ENCODE data around the gene MAPKBP1. TPM values are rescaled to one million over a fixed set of nuclear protein-coding genes. Genes with fewer than 3 reads are reported as not detected.

MAPKBP1 gene
- total RNA-seq, 2 experiments from 2014 or later: 24.7 to 33.1 TPM

DNA sequence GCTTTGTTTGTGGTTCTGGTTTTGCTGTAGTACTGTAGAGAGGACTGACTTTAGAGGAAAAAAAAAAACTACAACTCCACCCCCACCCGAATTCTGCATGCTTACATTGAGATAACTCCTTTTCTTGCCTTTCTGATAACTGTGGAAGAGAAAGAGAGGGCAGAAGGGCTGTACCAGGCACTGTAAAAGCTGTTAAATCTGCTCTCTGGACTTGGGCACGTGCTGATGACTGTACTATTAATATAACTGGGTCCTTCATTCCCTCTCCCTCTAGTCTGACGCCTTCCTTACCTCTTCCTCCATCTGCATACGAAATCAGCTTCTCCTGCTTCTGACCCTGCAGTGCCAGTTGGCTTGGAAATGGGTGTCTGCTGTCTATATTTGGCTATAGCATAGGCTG, 15.0 kb downstream of the MAPKBP1 start:
- Mint-ChIP-seq H3K4me3 (no peak overlapping the region), H3K27ac (no peak overlapping the region), H3K36me3 (peaks cover 2% of the 10 kb centered on the region), H3K27me3 (no peaks in the 10 kb centered on the region), H3K9me3 (ENCODE audit: low read depth) (no peaks in the 10 kb centered on the region), H3K4me1 (peaks cover 30% of the 10 kb centered on the region)
- ATAC-seq: no peak
- CTCF ChIA-PET: interaction anchor here (1.8 to 9.4 kb wide), 2 partner anchors 12 to 13 kb away, joined by 5 to 98 read pairs; partner anchors contain the start of gene MAPKBP1
- DNase-seq: no peak

DNA sequence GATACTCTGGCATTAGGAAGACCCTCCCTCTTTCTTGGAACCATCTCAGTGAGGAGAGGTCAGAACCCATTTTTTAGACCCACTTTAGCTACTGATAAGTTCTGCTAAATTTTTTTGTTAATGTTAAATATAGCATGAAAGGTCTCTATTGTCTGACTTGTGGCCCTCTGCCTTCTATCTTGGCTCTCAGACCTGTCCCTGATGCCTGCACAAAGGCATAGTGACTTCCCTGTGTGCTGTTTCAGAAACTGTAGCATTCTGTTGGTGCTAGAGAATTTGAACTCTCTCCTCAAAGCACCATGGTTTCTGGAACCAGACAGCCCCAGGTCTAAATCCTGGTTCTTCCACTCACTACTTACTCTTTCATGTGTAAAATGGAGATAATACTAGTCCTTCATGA, 15.4 kb downstream of the MAPKBP1 start:
- Mint-ChIP-seq H3K4me3 (no peak overlapping the region), H3K27me3 (no peaks in the 10 kb centered on the region), H3K9me3 (ENCODE audit: low read depth) (no peaks in the 10 kb centered on the region), H3K27ac (no peak overlapping the region), H3K36me3 (peaks cover 2% of the 10 kb centered on the region), H3K4me1 (peaks cover 30% of the 10 kb centered on the region)
- CTCF ChIA-PET: interaction anchor here (0.6 to 9.4 kb wide), 4 partner anchors 12 to 65 kb away, joined by 3 to 98 read pairs (median 4); partner anchors contain the start of gene MAPKBP1
- no peak for ATAC-seq
- DNase-seq: no peak

DNA sequence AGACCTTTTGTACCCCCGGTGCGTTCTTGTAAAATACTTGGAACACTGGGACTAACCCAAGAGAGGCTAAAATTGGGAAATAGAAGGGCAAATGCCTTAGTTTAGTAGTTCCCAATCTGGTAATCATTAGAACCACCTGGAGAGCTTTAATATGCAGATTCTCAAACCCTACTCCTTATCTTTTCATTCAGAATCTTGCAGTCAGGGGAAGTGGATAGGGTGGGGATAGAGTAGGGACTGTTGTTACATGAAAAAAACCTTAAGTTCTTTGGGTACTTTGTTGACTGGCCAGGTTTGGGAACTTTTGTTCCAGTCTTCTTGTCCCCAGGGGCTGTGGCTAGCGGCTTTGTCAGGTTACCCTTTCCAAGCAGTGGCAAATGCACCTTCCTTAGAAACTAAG, 15.9 kb downstream of the MAPKBP1 start:
- Mint-ChIP-seq H3K27me3 (no peaks in the 10 kb centered on the region), H3K4me1 (peaks cover 31% of the 10 kb centered on the region), H3K27ac (no peak overlapping the region), H3K36me3 (peaks cover 2% of the 10 kb centered on the region), H3K9me3 (ENCODE audit: low read depth) (no peaks in the 10 kb centered on the region), H3K4me3 (no peak overlapping the region)
- DNase-seq (no peak), ATAC-seq (no peak)
- CTCF ChIA-PET: interaction anchor here (0.6 to 9.4 kb wide), 4 partner anchors 11 to 65 kb away, joined by 3 to 98 read pairs (median 4); partner anchors contain the start of gene MAPKBP1

DNA sequence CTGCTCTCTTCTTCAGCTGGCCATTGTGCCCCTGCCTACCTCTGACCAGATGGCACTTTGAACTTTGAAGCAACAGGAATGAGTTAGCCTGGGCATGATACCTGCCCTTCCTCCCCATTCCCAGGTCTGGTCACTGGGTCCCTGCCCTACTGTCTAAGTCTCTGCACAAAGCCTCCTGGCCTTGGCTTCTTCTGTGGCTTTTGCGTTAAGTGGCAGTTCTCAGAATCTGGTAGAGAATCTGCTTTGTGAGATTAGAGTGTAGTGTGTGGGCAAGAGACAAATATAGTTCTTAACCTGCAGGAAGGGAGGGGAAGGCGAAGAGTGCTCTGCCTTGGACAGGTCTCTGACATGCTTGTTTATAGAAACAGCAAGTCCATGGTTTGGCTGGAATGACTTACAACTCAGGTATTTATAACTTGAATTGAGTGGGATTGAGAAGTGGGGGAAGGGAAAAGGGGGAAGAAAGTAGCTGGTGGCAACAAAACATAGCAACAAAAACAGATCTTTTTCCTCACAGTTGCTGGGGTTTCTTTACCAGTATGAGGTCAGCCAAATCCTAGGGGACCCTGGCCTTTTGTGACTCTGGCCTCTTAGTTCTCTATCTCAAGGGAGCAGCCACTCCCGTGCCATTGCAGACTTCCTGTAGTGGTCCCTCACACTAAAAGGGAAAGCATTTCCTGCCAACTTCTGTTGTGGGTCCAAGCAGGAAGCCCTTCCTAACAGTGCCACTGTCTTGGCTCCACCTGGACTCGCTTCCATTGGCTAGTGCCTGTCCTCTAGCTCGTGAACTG, 16.7 kb downstream of the MAPKBP1 start:
- peak; percentile 79 for ATAC-seq
- Mint-ChIP-seq H3K4me1 (peaks cover 34% of the 10 kb centered on the region), H3K27me3 (no peaks in the 10 kb centered on the region), H3K9me3 (ENCODE audit: low read depth) (no peaks in the 10 kb centered on the region), H3K4me3 (peak overlapping the region; percentile 18), H3K36me3 (peaks cover 2% of the 10 kb centered on the region), H3K27ac (peak overlapping the region; percentile 71)
- CTCF ChIA-PET: interaction anchor here (0.6 to 9.4 kb wide), 5 partner anchors 11 to 134 kb away, joined by 3 to 98 read pairs (median 5); partner anchors contain the start of gene MAPKBP1
- no peak for DNase-seq

DNA sequence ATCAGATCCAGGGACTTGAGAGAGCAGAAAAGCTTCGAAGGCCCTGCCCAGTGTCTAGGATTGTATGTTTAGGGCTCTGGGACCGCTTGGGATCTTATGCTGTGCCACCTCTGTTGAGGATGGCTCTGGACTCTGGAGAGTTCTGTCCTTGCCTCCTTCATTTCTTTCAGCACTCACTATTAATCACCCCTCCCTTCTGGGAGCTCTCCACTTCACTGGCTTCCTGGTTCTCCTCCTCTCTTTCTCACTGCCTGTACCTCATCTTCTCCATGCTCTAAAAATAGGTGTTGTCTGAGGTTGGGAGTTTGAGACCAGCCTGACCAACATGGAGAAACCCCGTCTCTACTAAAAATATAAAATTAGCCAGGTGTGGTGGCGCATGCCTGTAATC, 17.3 kb downstream of the MAPKBP1 start:
- CTCF ChIA-PET: interaction anchor here (0.6 to 9.4 kb wide), 4 partner anchors 15 to 133 kb away, joined by 3 to 98 read pairs (median 26); partner anchors contain the start of gene MAPKBP1
- no peaks in the 10 kb centered on the region for H3K9me3 Mint-ChIP-seq (ENCODE audit: low read depth)
- peak; percentile 22 for ATAC-seq
- no peak for DNase-seq
- H3K36me3 Mint-ChIP-seq: peaks cover 2% of the 10 kb centered on the region
- H3K27ac Mint-ChIP-seq: peak overlapping the region; percentile 71
- peaks cover 38% of the 10 kb centered on the region for H3K4me1 Mint-ChIP-seq
- no peak overlapping the region for H3K4me3 Mint-ChIP-seq
- H3K27me3 Mint-ChIP-seq: no peaks in the 10 kb centered on the region

DNA sequence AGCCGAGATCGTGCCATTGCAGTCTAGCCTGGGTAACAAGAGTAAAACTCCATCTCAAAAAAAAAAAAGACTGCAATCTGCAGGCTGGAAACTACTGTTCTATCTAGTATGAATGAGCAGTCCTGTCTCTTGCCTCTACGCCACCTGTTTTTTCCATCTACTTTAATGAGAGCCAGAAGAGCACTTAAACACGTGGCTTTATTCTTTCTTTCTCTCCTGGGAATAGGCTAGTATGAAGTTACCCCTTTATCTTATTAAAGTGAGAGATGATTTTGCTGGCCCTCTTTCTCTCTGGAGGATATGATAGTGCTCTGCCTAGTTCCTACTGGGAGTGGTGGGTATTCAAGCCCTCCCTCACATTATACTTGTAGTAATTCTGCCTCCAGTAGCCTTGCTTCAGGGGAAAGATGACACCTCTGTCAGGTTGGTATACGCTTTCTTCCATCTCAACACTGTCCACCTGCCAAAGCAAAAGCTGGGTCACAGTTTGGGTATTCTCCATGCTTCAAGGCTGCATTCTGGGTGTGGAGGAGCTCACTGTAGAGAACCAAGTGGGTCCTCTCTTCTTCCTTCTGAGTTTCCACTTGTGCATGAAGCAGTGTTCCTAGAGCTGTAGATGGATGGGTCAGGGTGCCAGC, 17.8 kb downstream of the MAPKBP1 start:
- CTCF ChIA-PET: interaction anchor here (0.6 to 9.4 kb wide), 4 partner anchors 16 to 133 kb away, joined by 3 to 98 read pairs (median 26); partner anchors contain the start of gene MAPKBP1
- peaks cover 2% of the 10 kb centered on the region for H3K36me3 Mint-ChIP-seq
- H3K27ac Mint-ChIP-seq: no peak overlapping the region
- peaks cover 38% of the 10 kb centered on the region for H3K4me1 Mint-ChIP-seq
- no peak overlapping the region for H3K4me3 Mint-ChIP-seq
- DNase-seq (no peak), ATAC-seq (no peak)
- H3K9me3 Mint-ChIP-seq (ENCODE audit: low read depth): no peaks in the 10 kb centered on the region
- no peaks in the 10 kb centered on the region for H3K27me3 Mint-ChIP-seq

DNA sequence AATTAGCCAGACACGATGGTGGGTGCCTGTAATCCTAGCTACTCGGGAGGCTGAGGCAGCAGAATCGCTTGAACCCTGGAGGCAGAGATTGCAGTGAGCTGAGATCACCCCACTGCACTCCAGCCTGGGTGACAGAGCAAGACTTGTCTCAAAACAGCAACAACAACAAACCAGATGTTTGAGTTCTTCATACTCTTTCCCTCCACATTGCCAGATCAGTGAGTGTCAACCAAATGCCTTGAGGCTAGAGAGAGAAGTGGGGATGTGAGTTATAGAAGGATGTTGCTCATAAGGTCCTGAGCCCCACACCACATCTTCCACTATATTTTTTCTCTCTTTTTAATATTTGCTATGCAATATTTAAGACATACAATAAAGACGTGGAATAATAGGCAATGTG, 19.8 kb downstream of the MAPKBP1 start:
- no peak overlapping the region for H3K4me3 Mint-ChIP-seq
- H3K27ac Mint-ChIP-seq: no peak overlapping the region
- H3K4me1 Mint-ChIP-seq: peaks cover 33% of the 10 kb centered on the region
- DNase-seq (no peak), ATAC-seq (no peak)
- H3K27me3 Mint-ChIP-seq: no peaks in the 10 kb centered on the region
- H3K9me3 Mint-ChIP-seq (ENCODE audit: low read depth): no peaks in the 10 kb centered on the region
- CTCF ChIA-PET: interaction anchor here (1.4 to 9.4 kb wide), 3 partner anchors 10 to 18 kb away, joined by 4 to 98 read pairs (median 47); partner anchors contain the start of gene MAPKBP1
- H3K36me3 Mint-ChIP-seq: peaks cover 2% of the 10 kb centered on the region

DNA sequence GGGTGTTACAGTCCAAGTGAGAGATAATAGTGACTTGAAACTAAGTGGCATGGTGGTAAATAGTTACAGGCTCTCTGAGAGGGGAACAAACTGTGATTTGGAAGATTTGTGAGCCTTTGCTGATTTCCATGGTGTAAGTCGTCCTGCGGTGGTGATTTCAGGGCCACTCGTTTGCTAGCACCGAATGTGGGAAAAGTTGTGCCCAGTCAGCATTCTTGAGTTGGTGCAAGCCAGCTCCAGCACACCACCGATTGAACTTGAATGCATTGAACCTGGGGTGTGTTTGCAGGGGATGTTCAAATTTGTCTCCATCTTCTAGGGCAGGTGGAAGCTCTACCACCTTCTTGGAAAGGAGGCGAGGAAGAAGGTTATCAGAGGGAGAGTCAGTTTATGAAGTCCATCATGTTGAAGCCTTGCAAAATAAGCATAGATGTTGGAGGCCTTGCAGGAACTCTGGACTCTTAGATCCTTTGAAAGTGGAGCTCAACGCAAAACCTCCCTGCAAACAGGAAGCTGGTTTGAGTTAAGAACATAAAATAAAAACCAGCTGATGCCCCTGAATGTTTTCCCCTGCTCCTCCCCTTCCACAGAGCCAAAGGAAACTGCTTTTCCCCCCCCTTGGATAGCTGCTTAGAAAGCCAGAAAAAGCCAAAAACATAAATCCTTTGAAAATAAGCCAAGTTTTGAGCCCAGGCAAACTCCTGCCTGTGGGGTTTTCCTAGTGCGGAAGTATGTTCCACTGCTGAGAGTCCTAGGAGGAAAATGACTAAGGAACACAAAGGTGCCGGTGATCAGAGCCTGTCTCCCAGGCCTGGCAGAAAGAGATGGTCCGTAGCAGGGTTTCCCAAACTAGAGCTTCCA, 21.9 kb downstream of the MAPKBP1 start:
- CTCF ChIA-PET: interaction anchor here (0.6 to 7.7 kb wide), 4 partner anchors 13 to 646 kb away, joined by 3 to 47 read pairs (median 7); partner anchors contain the start of gene MAPKBP1
- no peaks in the 10 kb centered on the region for H3K27me3 Mint-ChIP-seq
- H3K9me3 Mint-ChIP-seq (ENCODE audit: low read depth): no peaks in the 10 kb centered on the region
- H3K4me3 Mint-ChIP-seq: no peak overlapping the region
- H3K36me3 Mint-ChIP-seq: peaks cover 10% of the 10 kb centered on the region
- H3K27ac Mint-ChIP-seq: no peak overlapping the region
- ATAC-seq: no peak
- DNase-seq: no peak
- peaks cover 16% of the 10 kb centered on the region for H3K4me1 Mint-ChIP-seq

DNA sequence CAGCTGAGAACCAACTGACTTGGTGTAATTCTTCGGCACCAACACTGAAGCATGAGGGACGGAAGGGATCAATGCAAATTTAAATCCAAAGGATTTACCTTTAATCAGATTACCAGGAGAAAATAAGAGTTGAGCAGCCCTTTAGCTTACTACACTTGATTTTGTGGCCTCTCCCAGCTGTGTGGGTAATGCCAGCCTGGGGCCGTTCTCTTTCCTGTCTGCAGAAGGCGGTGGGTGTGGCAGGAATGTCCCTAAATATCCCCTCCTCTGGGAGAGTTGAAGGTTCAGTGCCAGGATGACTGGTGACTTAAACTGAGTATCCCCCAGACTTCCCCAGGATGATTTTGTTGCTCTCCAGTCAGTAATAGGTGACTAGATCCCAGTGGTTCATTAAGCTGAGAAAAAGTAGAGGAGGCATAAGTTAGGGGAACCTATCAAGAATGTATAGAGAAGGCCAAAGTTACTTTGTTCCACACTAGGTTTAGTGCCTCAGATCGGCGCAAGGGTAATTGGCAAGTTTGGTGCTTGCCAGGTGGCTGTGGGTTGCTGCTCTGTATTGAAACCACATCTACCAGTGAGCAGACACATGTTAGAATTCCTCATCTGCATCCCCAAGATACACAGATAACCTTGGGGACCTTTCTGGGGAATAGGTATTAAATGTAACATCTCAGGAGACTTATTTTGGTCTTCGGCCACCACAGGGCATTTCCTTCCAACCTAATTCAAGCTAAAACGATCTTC, 23.1 kb downstream of the MAPKBP1 start:
- no peak overlapping the region for H3K27ac Mint-ChIP-seq
- H3K9me3 Mint-ChIP-seq (ENCODE audit: low read depth): no peaks in the 10 kb centered on the region
- DNase-seq (no peak), ATAC-seq (no peak)
- CTCF ChIA-PET: interaction anchor here (1.8 to 7.7 kb wide), 2 partner anchors 15 to 24 kb away, joined by 5 to 47 read pairs; partner anchors contain the start of gene MAPKBP1
- H3K4me3 Mint-ChIP-seq: no peak overlapping the region
- peaks cover 8% of the 10 kb centered on the region for H3K4me1 Mint-ChIP-seq
- H3K27me3 Mint-ChIP-seq: no peaks in the 10 kb centered on the region
- peaks cover 11% of the 10 kb centered on the region for H3K36me3 Mint-ChIP-seq

DNA sequence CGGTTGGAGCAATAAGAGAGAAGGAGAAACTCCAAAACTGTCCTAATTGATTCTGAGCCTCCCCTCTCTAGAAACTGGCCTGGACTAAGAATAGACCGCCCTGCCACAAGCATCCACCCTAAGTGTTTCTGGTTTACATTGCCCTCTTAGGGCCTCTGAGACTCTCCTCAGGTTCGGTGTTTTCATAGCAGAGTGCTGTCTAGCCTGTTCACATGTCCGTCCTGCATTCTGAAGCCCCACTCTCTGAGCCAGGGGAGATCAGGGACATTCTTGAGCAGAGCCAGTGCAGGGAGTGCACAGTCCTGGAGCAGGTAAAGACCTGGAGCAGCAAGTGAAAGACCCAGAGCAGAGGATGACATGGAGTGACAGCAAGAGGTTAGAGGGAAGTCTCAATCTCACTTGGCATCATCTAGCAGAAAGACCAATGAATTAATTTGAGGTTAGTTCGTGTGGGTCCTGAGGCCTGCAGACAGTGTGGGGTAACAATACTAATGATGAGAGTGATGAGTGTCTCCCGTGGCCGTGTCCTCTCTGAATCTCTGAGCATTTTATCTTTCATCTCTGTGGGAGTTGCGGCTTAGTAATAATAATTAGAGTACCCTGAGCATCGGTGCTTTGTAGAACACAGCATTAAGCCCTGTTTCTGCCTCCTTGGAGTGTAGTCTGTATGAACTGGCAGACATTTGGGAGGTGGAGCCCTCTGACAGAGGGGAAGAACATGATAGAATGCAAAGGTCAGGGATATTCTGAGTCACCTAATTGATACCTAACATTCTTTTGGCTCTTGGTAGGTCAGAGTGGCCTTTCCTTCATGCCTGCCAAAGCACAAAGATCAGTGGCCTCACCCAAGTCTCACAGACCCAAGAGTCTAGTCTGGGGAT, 24.6 kb downstream of the MAPKBP1 start:
- H3K27ac Mint-ChIP-seq: no peak overlapping the region
- CTCF ChIA-PET: interaction anchor here (1.8 to 3.9 kb wide), 2 partner anchors 12 to 25 kb away, joined by 5 to 23 read pairs; partner anchors contain the start of gene MAPKBP1
- H3K9me3 Mint-ChIP-seq (ENCODE audit: low read depth): no peaks in the 10 kb centered on the region
- no peak for DNase-seq
- ATAC-seq: no peak
- H3K36me3 Mint-ChIP-seq: peaks cover 13% of the 10 kb centered on the region
- no peak overlapping the region for H3K4me3 Mint-ChIP-seq
- H3K4me1 Mint-ChIP-seq: peaks cover 8% of the 10 kb centered on the region
- no peaks in the 10 kb centered on the region for H3K27me3 Mint-ChIP-seq

DNA sequence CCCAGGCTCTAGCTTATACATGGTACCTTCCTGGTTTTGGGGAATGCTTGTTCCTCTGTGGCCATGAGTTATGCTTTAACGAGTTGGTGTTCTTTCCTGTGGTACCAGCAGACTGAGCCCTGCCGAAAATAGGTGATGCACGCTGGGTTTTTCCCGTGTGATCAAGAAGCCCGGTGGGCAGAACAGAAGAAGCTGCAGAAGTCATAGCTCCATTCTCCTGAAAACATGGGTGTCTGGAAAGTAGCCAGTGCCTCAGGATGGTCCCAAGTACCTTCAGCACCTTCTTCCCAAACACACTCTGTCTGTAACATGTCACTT, 25.2 kb downstream of the MAPKBP1 start:
- H3K4me3 Mint-ChIP-seq: no peak overlapping the region
- no peak overlapping the region for H3K27ac Mint-ChIP-seq
- DNase-seq: no peak
- CTCF ChIA-PET: interaction anchor here (3.9 kb wide), 1 partner anchor 12 kb away, joined by 23 read pairs; no protein-coding TSS in a partner anchor
- H3K9me3 Mint-ChIP-seq (ENCODE audit: low read depth): no peaks in the 10 kb centered on the region
- no peak for ATAC-seq
- no peaks in the 10 kb centered on the region for H3K27me3 Mint-ChIP-seq
- peaks cover 8% of the 10 kb centered on the region for H3K4me1 Mint-ChIP-seq
- peaks cover 13% of the 10 kb centered on the region for H3K36me3 Mint-ChIP-seq
